Activated naive CD4-positive, alpha-beta T cell treated with anti-CD3 and anti-CD28 coated beads, Interleukin-2, amount 10 ng/mL, durations not matched to agents 7 days and 5 days (primary cell): ENCODE measurements around the gene ZSWIM6.

ENCODE experiments used
- CTCF ChIA-PET: fragments of 350-600 bp; sonication (Branson Sonifier 250); formaldehyde crosslinking; loops from one replicate; lab custom pipeline; 2021; ENCODE audit warnings: antibody characterized with exemption; lab: Charles Lee
- DNase-seq: peaks from one replicate; pipeline ENCODE4 v3.0.0-alpha.2; 2020
- H3K27ac Mint-ChIP-seq: one replicate; pipeline ENCODE4 v1.8.0; 2021; ENCODE audit warnings: mild to moderate bottlenecking, moderate library complexity, mixed read lengths
- H3K27me3 Mint-ChIP-seq: one replicate; pipeline ENCODE4 v1.8.0; 2021; ENCODE audit warnings: mild to moderate bottlenecking, mixed read lengths
- H3K36me3 Mint-ChIP-seq: one replicate; pipeline ENCODE4 v1.8.0; 2021; ENCODE audit warnings: mixed read lengths
- H3K4me1 Mint-ChIP-seq: one replicate; pipeline ENCODE4 v1.8.0; 2021; ENCODE audit warnings: mixed read lengths
- H3K4me3 Mint-ChIP-seq: one replicate; pipeline ENCODE4 v1.8.0; 2021; ENCODE audit warnings: mild to moderate bottlenecking, moderate library complexity, mixed read lengths
- H3K9me3 Mint-ChIP-seq: one replicate; pipeline ENCODE4 v1.8.0; 2021; ENCODE audit warnings: mixed read lengths

The ZSWIM6 gene

GRCh38 chr5:61569353-61569752, 237.3 kb downstream of the ZSWIM6 start:
- Mint-ChIP-seq H3K27me3 (peaks cover 4% of the 10 kb centered on the region), H3K4me3 (no peak overlapping the region), H3K36me3 (no peaks in the 10 kb centered on the region), H3K4me1 (no peaks in the 10 kb centered on the region), H3K9me3 (no peaks in the 10 kb centered on the region), H3K27ac (no peak overlapping the region)
- no peak for DNase-seq
- CTCF ChIA-PET = no interaction called here

GRCh38 chr5:61570767-61571166, 238.7 kb downstream of the ZSWIM6 start:
- Mint-ChIP-seq H3K4me3 (no peak overlapping the region), H3K9me3 (no peaks in the 10 kb centered on the region), H3K36me3 (no peaks in the 10 kb centered on the region), H3K4me1 (no peaks in the 10 kb centered on the region), H3K27me3 (peaks cover 4% of the 10 kb centered on the region), H3K27ac (no peak overlapping the region)
- DNase-seq = no peak
- CTCF ChIA-PET = no interaction called here

DNA sequence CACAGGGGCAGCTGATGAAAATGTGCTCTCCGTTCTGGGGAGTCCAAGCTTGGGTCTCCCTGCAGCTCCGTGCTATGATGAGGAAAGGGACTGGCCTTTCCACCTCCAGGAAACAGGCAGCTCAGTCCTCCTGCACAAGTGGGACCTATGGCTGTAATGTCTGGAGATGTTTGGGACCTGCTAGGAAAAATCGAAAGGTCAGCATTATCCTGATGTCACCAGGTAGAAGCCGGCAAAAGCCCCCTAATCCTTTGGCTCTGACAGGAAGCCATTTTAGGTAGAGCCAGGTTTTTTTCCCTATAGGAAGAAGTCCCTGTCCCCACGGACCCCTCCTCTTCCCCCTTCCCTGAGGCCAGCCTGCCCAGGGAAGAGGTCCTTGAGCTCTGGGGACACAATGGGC, 240.9 kb downstream of the ZSWIM6 start:
- CTCF ChIA-PET = no interaction called here
- H3K4me1 Mint-ChIP-seq = no peaks in the 10 kb centered on the region
- H3K27ac Mint-ChIP-seq = no peak overlapping the region
- DNase-seq = no peak
- H3K27me3 Mint-ChIP-seq = peaks cover 2% of the 10 kb centered on the region
- no peak overlapping the region for H3K4me3 Mint-ChIP-seq
- no peaks in the 10 kb centered on the region for H3K9me3 Mint-ChIP-seq
- no peaks in the 10 kb centered on the region for H3K36me3 Mint-ChIP-seq

DNA sequence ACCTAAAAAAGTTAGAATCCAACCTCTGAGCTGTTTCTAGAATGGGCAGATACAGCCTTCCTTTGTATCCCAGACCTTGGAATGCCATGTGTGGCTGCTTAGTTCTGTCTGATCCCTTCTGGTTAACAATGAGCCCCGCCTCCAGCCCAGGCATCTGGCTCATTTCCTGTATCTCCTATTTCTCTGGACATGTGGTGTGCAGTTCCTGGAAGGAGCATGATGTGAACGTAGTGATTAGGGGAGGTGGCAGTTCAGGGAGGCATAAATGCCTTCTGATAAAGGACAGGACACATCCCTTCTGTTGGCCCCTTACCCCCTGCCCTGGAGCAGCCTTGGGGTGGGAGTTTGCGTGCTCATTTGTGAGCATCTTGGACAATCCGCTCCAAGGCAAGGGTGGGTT, 243.0 kb downstream of the ZSWIM6 start:
- no peaks in the 10 kb centered on the region for H3K4me1 Mint-ChIP-seq
- H3K4me3 Mint-ChIP-seq = no peak overlapping the region
- no peaks in the 10 kb centered on the region for H3K9me3 Mint-ChIP-seq
- CTCF ChIA-PET = no interaction called here
- no peak for DNase-seq
- no peaks in the 10 kb centered on the region for H3K27me3 Mint-ChIP-seq
- no peaks in the 10 kb centered on the region for H3K36me3 Mint-ChIP-seq
- H3K27ac Mint-ChIP-seq = no peak overlapping the region

- DNase-seq = no peak
- H3K36me3 Mint-ChIP-seq = no peaks in the 10 kb centered on the region
- no peaks in the 10 kb centered on the region for H3K9me3 Mint-ChIP-seq
- CTCF ChIA-PET = no interaction called here
- H3K27ac Mint-ChIP-seq = no peak overlapping the region
- no peak overlapping the region for H3K4me3 Mint-ChIP-seq
- H3K4me1 Mint-ChIP-seq = no peaks in the 10 kb centered on the region
- no peaks in the 10 kb centered on the region for H3K27me3 Mint-ChIP-seq
Observed at GRCh38 chr5:61575581-61575980, 243.5 kb downstream of the ZSWIM6 start.

- CTCF ChIA-PET = no interaction called here
- H3K27me3 Mint-ChIP-seq = no peaks in the 10 kb centered on the region
- no peaks in the 10 kb centered on the region for H3K9me3 Mint-ChIP-seq
- no peaks in the 10 kb centered on the region for H3K4me1 Mint-ChIP-seq
- no peak overlapping the region for H3K4me3 Mint-ChIP-seq
- H3K27ac Mint-ChIP-seq = no peak overlapping the region
- DNase-seq = no peak
- H3K36me3 Mint-ChIP-seq = no peaks in the 10 kb centered on the region
Observed at GRCh38 chr5:61576556-61576955, 244.5 kb downstream of the ZSWIM6 start.

DNA sequence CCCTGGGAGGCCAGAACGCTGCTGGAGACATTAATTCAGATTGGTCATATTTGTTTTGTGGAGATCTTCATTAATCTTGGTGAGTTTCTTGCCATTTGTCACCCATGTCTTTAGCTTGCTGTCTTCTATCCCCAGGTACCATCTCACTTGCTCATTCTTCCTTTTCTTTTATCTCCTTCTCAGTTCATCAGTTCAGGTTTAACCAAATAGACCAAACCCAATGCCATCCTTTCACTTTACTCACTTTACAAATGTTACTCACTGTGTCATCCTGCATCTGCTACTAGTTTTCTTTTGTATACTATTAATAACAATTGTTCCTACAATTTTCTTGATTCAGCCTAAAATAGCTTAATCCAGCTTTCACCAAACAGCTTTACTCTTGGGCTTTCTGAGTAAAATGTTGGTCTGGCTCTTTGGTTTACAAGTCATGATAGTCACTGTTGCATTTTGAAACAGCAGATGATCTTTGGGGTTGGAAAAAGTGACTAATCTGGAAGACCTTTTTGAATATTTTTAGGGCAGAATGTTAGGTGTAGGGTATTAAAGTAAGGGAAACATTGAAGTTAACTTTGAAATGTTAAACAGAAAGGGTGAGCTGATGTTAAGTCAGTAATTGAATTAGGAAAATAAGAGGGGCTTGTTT, 246.9 kb downstream of the ZSWIM6 start:
- H3K27ac Mint-ChIP-seq = no peak overlapping the region
- CTCF ChIA-PET = no interaction called here

GRCh38 chr5:61582205-61582820, 250.3 kb downstream of the ZSWIM6 start:
- H3K27me3 Mint-ChIP-seq = no peaks in the 10 kb centered on the region
- H3K36me3 Mint-ChIP-seq = no peaks in the 10 kb centered on the region
- H3K4me3 Mint-ChIP-seq = no peak overlapping the region
- CTCF ChIA-PET = interaction anchor here (0.8 kb wide), 1 partner anchor 383 kb away, joined by 3 read pairs; no protein-coding TSS in a partner anchor
- DNase-seq = no peak
- H3K4me1 Mint-ChIP-seq = no peaks in the 10 kb centered on the region
- H3K27ac Mint-ChIP-seq = no peak overlapping the region
- H3K9me3 Mint-ChIP-seq = no peaks in the 10 kb centered on the region

More for the DNA sequence above, 246.9 kb downstream of the ZSWIM6 start:
- H3K4me1 Mint-ChIP-seq = no peaks in the 10 kb centered on the region
- H3K9me3 Mint-ChIP-seq = no peaks in the 10 kb centered on the region
- no peak overlapping the region for H3K4me3 Mint-ChIP-seq
- H3K27me3 Mint-ChIP-seq = no peaks in the 10 kb centered on the region
- DNase-seq = no peak
- no peaks in the 10 kb centered on the region for H3K36me3 Mint-ChIP-seq

DNA sequence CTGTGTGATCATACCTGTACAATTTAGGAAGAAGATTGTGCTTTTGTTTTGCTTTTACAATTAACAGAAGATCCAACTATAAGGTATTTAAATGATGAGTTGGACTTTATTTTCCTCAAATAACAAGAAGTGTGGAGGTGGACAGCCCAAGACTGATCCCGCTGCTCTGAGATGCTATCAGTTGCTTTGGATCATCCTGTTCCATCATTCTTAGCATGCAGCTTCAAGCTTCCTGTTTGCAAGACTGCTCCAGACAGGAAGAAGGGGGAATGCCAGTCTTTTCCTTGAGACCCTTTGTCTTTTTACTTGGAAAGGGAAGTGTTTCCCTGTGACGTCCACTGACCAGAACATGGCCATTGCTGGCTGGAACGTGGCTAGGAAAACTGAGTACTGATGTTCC, 250.8 kb downstream of the ZSWIM6 start:
- H3K9me3 Mint-ChIP-seq = no peaks in the 10 kb centered on the region
- no peak overlapping the region for H3K27ac Mint-ChIP-seq
- H3K4me3 Mint-ChIP-seq = no peak overlapping the region
- H3K36me3 Mint-ChIP-seq = no peaks in the 10 kb centered on the region
- DNase-seq = no peak
- H3K27me3 Mint-ChIP-seq = no peaks in the 10 kb centered on the region
- no peaks in the 10 kb centered on the region for H3K4me1 Mint-ChIP-seq
- CTCF ChIA-PET = interaction anchor here (0.8 kb wide), 1 partner anchor 384 kb away, joined by 3 read pairs; no protein-coding TSS in a partner anchor

DNA sequence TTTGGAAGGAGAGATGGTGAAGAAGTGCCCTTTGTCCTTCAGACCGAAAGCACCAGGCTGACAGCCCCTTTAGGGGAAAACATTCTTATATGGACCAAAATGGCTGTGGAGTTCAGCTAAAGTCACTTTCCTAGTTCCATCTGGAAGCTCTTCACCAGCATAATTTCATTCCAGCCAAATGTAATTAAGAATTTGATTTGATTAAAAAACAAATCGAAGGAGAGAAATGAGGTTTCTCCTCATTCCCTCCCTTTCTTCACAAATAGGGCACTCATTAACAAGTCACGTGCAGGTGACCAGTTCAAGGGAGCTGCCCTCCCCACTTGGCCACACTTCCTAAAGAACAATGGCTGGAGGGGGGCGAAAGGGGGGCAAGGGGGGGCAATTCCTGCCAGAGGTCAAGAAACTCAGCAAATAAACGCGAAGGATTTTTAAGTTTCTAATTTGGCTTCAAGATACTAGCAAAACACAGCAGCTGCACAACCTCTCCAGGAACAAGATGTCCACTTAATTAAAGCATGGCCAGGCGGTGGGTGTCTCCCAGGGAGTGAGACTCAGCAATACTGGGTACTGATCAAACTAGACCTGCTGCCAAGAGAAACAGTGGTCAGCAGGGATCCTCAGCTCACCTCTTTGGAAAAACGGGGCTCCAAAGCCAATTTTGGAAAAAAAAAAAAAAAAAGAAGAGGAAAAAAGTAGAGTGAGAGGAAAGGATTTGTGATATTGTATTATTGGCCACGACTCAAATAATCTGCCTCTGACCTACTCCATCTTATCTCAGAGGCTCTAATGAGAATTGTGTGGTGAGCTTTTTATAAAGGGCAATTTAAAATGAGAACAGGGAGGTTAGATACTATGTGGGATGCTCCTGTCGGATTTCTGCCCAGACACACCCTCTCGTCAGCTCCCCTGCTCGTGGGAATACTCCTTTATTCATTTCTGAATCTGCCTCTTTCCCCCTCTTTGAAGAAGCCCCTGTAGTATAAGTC, 254.3 kb downstream of the ZSWIM6 start:
- Mint-ChIP-seq H3K4me3 (no peak overlapping the region), H3K36me3 (no peaks in the 10 kb centered on the region), H3K27ac (no peak overlapping the region), H3K27me3 (no peaks in the 10 kb centered on the region), H3K9me3 (no peaks in the 10 kb centered on the region), H3K4me1 (no peaks in the 10 kb centered on the region)
- CTCF ChIA-PET = no interaction called here
- no peak for DNase-seq

GRCh38 chr5:61587125-61587524, 255.1 kb downstream of the ZSWIM6 start:
- no peaks in the 10 kb centered on the region for H3K4me1 Mint-ChIP-seq
- no peak for DNase-seq
- no peak overlapping the region for H3K27ac Mint-ChIP-seq
- H3K9me3 Mint-ChIP-seq = no peaks in the 10 kb centered on the region
- no peaks in the 10 kb centered on the region for H3K27me3 Mint-ChIP-seq
- no peak overlapping the region for H3K4me3 Mint-ChIP-seq
- H3K36me3 Mint-ChIP-seq = no peaks in the 10 kb centered on the region
- CTCF ChIA-PET = interaction anchor here (0.7 kb wide), 1 partner anchor 178 kb away, joined by 3 read pairs; no protein-coding TSS in a partner anchor

DNA sequence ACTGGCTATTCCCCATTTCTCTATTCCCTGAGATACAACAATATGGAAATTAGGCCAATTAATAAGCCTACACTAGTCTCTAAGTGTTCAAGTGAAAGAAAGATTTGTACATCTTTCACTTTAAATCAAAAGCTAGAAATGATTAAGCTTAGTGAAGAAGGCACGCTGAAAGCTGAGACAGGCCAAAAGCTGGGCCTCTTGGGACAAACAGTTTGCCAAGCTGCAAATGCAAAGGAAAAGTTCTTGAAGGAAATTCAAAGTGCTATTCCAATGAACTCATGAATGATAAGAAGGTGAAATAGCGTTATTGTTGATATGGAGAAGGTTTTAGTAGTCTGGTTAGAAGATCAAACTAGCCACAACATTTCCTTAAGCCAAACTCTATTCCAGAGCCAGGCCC, 256.2 kb downstream of the ZSWIM6 start:
- Mint-ChIP-seq H3K27me3 (no peaks in the 10 kb centered on the region), H3K9me3 (no peaks in the 10 kb centered on the region), H3K27ac (no peak overlapping the region), H3K4me3 (no peak overlapping the region), H3K4me1 (no peaks in the 10 kb centered on the region), H3K36me3 (no peaks in the 10 kb centered on the region)
- CTCF ChIA-PET = interaction anchor here (0.8 kb wide), 1 partner anchor 8 kb away, joined by 3 read pairs; no protein-coding TSS in a partner anchor
- DNase-seq = no peak

DNA sequence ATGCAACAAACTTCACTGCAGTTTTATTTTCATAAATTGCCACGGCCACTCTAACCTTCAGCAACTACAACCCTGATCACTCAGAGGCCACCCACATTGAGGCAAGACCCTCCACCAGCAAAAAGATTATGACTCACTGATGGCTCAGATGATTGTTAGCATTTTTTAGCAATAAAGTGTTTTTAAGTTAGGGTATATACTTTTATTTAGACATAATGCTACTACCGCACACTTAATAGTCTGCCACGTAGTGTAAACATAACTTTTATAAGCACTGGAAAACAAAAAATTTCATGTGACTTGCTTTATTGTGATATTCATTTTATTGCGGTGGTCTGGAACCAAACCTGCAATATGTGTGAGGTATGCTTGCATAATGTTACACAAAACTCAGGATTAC, 257.9 kb downstream of the ZSWIM6 start:
- Mint-ChIP-seq H3K4me3 (no peak overlapping the region), H3K36me3 (no peaks in the 10 kb centered on the region), H3K4me1 (no peaks in the 10 kb centered on the region), H3K27me3 (no peaks in the 10 kb centered on the region), H3K27ac (no peak overlapping the region), H3K9me3 (no peaks in the 10 kb centered on the region)
- no peak for DNase-seq
- CTCF ChIA-PET = no interaction called here

GRCh38 chr5:61590473-61590872, 258.4 kb downstream of the ZSWIM6 start:
- H3K36me3 Mint-ChIP-seq = no peaks in the 10 kb centered on the region
- H3K27ac Mint-ChIP-seq = no peak overlapping the region
- H3K27me3 Mint-ChIP-seq = no peaks in the 10 kb centered on the region
- DNase-seq = no peak
- H3K9me3 Mint-ChIP-seq = no peaks in the 10 kb centered on the region
- H3K4me3 Mint-ChIP-seq = no peak overlapping the region
- CTCF ChIA-PET = no interaction called here
- H3K4me1 Mint-ChIP-seq = no peaks in the 10 kb centered on the region
